ENCODE measurements around the gene GRIN2A.

- no peak for TF ChIP-seq POLR2A (IDR thresholded peaks at IDR 0.05)
- TF ChIP-seq CTCF (IDR thresholded peaks at IDR 0.05 in 8 of 11, conservative IDR thresholded peaks at IDR 0.05 in 3 of 11): no peak
These were observed 83.2 kb downstream of the GRIN2A start for GRCh38 chr16:10098991-10099390.

Measured in spleen (tissue), 7 donors.